ENCODE measurements around the gene ABLIM2.
"Not testable (repeated sequence)": the region's sequence is repeated elsewhere in the genome, so short reads cannot be mapped to it uniquely, and the experiment has no call there.

ABLIM2 gene

DNA sequence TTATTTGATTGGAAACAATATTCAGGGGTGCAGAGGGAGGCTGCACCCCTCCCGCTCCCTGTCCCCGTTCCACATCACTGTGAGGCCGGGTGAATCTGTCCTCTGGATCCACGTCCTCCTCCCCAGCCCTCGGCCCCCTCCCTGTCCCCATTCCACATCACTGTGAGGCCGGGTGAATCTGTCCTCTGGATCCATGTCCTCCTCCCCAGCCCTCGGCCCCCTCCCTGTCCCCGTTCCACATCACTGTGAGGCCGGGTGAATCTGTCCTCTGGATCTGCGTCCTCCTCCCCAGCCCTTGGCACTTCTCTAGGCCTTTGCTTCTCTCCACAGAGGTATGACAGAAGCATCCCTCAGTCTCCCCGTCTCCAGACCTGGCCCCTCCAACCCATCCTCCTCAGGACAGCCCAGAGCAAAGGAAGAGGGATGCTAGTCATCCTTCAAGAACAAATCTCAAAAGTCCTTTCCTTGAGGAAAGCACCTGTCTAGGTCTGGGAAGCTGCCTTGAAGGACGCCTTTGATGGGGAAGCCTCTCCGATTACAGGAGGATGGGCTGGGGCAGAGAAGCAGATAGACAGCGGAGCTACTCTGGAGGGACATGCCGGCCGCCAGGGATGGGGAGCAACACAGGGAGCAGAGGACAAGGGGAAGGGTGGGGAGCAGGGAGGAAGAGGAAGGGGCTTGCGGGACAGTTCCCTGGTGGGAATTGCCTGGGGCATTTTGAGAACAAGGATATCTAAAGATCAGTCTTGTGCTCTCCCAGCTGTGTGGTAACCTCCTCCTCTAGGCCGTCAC is 208.1 kb downstream of the ABLIM2 start:
- no peak for DNase-seq

DNA sequence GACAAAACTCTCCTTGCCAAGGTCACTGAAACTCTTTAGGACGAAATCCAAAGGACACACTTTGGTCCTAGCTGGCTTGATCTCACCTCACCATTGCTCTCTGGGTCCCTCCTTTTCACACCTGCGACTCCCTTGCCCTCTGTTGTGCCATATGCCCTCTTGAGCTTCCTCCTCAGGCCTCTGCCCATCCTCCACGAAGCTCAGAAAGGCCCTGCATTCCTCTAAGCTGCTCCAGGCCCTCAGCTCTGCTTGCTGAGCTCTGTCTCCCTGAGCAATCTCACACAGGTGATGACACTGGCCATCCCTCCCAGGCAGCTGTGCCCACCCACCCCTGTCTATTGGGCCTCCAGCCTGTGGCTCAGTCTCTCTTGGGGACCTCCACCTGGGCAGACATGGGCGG is 208.9 kb downstream of the ABLIM2 start:
- no peak for DNase-seq

DNA sequence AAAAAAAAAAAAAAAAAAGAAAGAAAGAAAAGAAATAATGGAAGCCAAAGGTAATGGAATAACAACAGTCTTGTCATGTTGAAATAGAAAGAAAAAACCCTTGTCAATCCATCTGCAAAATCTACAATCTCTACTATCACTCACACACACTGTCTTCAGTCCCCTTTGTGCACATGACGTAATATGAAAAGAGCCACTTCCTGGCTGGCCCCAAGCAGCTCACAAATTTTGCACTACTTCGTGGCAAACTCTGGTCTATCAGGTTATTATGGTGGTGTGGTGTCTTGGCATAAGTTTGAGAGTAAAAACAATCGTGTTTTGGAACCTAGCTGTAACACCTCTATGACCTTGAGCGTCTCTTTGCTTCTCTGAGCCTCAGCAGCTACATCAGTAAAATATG is 210.7 kb downstream of the ABLIM2 start:
- no peak for DNase-seq

DNA sequence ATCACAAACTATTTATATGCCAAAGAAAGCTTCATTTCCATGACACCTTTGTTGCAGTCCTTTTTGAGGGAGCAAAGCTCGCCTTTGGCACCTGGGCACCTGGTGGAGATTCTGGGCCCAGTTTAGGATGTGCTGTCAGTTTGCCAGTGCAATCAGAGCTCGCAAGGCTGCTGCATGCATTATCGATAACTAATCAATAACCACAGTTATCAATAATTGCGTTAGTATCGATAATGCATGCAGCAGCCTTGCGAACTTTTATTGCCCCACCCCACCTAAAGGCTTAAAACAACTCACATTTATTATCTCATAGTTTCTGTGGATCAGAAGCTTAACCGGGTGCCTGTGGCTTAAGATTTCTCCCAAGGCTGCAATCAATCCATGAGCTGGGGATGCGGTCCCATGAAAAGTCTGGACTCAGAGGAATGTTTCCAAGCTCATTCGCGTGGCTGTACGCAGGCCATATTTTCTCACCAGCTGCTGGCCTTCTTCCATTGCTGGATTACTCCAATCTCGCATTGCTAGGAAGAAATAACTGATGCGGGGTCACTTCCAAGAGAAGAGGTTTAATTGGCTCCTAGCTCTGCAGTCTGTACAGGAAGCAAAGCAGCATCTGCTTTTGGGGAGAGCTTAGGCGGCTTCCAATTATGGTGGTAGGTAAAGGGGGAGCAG is 212.8 kb downstream of the ABLIM2 start:
- DNase-seq, result no peak

DNA sequence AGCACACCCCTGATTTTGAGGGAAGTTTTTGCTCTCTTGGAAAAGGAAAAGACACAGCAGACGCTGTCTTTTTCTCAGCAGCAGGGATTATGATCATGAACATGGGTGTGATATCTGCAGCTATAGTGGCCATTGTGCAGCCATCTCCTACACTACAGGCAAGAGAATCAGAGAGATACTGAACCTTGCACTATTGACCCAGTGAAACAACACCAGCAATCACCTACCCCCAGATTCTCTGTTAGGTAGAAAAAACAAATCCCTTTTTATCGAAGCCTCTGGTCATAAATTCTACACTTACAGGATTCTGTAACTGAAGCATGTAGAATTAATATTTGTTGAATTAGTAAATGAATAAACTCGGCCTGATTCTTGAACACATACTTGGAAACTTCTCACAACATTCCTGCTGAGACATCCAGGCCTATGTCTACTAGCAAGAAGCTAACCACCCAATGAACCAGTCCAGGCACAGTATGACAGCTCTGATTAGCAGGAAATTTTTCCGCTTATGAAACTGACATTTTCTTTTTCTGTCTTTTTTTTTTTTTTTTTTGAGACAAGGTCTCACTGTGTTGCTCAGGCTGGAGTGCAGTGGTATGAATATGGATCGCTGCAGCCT is 213.9 kb downstream of the ABLIM2 start:
- DNase-seq, result no peak

DNA sequence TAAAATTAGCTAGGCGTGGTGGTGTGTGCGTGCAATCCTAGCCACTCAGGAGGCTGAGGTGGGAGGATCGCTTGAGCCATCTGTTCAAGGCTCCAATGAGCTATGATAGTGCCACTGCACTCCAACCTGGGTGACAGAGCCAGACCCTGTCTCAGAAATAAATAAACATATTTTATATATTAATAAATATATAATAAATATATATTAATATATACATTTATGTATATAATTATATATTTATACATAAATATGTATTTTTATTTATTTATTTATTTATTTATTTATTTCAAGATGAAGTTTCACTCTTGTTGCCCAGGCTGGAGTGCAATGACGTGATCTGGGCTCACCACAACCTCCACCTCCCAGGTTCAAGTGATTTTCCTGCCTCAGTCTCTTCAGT is 214.9 kb downstream of the ABLIM2 start:
- not testable (repeated sequence) for DNase-seq

DNA sequence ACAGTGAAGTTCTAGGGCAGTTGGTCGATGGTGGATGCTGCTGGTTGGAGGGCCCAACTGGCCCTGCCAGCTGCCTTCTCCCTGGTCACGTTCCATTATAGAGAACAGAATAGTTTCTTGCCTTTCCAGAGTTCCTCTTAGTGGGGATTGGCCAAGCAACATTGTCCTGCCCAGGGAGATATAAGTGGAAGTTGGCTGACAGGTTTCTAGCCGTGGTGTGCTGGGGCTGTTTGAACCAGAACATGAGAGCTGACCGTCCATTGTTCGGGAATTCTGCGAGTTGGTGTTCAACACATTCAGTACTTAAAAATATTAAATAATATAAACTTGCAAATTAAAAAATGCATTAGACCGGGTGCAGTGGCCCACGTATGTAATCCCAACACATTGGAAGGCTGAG is 215.4 kb downstream of the ABLIM2 start:
- DNase-seq, result no peak

DNA sequence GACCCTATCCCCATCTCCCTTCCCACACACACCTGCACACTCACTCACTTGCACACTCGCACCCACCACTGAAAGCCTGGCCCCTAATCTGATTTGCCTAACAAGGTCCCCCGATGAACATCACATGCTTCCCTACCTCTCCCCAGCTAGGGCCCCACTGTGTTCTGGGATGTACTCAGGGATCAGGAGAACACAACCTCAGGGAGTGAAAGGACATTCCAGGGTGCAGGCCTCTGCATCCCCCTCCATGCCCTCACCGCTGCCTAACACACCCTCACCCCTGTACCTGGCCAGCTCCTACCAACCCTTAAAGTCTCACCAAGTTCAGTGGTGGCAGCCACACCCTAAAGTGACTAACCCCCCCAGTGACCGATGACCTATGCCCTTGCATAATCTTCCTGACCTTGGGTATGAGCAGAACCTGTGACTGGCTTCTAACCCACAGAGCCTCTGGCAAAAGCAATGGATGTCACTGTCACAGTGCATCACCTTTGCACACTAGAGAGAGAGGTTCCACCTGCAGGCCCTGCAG is 216.6 kb downstream of the ABLIM2 start:
- DNase-seq, result no peak

DNA sequence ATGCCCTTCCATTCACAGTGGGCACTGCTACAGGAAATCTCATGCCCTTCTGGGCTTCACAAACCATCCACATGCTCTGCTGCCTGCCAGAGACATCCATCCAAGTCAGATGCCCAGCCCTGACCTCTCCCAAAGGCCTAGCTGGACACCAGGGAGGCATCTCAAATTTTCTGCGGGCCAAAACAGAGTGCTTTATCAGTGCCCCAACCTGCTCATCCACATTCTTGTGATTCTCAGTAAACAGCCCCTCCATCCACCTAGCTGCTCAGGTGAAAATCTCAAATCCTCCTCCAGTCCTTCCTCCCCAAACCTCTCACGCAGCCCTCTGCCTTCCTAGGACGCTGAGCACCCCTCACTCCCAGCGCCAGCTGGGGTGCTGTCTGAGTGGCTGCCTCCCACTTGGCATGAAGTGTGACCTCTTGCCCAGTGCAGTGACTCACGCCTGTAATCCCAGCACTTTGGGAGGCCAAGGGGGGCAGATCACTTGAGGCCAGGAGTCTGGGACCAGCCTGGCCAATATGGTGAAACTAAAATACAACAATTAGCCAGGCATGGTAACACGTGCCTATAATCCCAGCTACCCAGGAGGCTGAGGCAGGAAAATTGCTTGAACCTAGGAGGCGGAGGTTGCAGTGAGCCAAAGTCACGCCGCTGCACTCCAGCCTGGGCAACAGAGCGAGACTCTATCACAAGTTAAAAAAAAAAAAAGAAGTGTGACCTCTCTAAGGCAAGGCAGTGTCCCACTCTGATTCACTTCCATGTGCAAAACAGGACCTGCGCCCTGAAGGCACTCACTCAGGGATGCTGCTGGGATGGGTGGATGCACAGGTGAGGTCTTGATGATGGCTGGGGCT is 217.3 kb downstream of the ABLIM2 start:
- no peak for DNase-seq

DNA sequence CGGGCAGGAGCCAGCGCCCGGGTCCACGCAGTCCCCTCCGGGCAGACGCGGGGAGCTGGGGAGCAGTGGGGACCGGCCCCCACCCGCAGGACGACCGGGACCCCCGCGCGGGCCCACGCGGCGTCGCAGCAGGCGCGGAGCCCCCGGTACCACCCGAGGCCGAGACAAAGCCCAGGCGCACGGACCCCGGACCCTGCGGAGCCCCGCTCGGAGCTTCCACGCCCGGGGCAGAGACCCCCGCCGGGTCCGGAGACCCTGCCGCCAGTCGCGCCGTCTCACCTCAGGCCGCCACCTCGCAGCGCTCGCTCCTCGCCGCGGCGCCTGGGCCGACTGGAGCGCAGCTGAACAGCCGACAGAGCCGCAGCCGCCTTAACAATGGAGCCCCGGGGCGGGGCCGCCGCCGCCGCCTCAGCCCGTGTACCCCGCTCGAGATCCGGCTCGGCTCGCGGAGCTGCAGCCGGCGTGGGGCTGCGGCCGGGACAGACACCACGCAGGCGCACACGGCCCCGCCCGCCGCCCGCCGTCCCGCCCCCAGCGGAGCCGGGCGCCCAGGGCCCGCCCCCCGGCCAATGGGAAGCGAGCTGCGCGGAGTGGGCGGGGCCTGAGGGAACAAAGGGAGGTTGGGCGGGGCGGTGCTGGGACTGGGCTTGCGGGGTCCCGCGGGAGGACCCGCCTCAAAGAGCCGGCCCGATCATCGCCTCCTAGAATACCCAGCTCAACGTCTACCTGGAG is 219.1 kb downstream of the ABLIM2 start, which contains the start of gene AFAP1:
Gene AFAP1 (minus strand): TSS at position 485 of the 732 bp plus-strand sequence. CDS start 67,783 bp downstream, outside the sequence.
- DNase-seq, result peak; percentile 85

DNA sequence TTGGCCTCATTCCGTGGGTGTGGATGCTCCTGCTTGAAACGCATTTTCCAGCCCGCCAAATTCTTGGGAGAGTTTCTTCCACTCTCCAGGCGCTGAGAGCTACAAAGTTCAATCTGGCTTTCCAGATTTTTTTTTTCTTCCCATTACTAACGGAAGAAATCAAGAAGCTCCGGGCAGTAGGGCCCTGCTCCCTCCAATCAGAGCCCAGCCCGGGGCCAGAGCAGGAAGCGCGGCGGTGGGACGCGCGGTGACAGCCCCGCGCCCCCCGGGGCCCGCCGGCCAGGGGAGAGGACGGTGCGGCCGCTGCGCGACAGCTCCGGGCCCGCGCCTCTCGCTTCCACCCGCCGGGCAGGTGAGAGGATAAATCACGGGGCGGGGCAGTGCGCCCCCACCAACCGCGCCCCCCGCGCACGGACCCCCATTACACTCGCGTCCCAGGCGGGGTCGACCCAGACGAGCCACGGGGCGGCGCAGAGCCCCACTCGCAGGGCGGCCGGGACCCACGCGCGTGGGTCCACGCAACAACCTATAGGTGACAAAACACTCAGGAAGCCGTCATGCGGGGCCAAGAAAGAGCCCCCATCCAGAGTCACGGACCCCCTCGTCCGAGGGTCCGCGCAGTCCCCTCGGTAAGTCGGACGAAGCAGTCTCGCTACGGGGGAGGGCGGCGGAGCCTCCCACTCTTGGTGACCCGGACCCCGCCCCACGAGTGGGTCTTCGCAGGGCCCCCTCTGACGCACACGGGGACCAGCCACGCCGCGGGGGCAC is 219.8 kb downstream of the ABLIM2 start:
- DNase-seq, result no peak

DNA sequence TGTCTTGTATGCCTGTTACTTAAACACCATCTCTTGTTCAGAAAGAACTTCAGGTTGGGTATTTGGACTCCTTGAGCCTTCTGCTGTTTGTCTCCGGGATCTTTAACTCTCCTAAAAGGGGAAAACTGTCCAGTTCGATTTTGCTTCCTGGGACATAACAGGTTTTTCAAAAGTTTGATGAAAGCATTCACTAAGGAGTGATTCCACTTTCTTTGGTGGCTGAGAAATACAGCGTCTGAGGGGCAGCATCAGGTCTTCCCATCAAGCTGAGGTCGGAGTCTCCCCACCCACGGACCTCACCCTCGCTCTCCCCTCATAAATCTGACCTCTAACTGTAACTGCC is 220.4 kb downstream of the ABLIM2 start:
- no peak for DNase-seq

DNA sequence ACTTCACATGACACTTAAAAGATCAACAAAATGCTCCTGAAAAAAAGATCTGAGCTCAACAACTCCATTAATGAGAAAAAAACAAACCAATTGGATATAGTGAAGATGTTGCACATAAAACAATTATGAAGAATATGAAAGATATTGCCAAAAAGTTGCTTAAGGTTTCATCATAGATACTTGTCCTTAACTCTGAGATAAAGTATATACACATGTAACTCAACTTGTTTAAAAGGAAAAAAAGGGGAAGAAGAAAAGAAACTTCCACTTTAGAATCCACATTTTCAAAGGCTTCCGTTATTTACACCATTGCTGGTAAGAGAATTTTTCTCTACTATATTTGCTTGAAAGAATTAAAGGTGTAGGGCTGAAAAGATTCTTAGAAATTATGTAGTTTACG is 221.6 kb downstream of the ABLIM2 start:
- no peak for DNase-seq

DNA sequence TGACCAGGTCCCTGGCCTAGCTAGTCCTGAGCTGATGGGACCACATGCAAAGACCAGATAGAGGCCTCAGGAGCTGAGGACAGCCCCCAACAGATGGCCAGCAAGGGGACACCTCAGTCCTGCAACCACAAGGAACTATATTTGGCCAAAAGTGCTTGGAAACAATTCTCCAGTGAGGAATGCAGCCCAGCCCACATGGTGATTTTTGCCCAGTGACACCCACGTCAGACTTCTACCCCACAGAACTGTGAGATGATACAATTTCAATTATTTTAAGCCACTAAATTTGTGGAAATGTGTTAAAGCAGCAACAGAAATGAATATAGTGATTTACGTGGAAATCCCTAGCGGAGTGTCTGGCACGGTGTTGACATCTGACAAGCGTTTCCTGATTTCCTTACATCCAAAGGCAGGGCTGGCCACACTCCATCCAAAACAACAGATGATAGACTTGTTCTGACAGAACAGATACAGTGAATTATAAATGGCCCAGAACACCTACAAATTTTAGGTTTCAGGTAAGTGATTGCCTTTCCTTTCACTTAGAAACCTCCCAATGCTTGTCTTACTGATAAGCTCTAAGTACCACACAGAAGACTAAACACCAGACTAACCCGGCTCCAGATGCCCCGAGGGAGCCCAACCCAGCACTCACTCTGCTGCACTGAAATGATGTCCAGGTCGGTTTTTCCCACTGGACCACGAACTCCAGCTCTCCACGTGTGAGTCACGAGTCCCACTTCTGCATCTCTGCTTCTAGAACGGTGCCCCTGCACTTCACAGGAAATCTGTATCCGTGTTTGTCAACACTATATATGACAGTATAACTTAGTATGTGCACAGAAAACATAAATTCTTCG is 224.7 kb downstream of the ABLIM2 start:
- no peak for DNase-seq

DNA sequence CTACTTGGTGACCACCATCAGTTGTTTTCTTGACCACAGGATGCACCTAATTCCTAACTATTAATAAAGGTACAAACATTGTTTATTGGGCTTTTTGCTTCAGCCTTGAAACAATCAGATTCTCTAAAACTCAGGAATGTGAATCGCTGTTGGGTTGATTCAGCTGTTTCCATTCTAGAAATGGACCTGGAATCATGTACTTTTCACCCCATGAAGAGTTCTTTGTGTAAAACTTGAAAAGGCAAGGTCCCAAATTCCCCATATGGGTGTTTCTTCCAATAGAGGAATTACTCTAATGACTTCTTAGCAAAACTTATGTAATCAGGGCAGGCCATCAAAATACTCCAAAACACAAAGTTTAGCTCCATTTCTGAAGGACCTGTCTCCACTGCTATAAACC is 226.3 kb downstream of the ABLIM2 start:
- DNase-seq, result no peak

DNA sequence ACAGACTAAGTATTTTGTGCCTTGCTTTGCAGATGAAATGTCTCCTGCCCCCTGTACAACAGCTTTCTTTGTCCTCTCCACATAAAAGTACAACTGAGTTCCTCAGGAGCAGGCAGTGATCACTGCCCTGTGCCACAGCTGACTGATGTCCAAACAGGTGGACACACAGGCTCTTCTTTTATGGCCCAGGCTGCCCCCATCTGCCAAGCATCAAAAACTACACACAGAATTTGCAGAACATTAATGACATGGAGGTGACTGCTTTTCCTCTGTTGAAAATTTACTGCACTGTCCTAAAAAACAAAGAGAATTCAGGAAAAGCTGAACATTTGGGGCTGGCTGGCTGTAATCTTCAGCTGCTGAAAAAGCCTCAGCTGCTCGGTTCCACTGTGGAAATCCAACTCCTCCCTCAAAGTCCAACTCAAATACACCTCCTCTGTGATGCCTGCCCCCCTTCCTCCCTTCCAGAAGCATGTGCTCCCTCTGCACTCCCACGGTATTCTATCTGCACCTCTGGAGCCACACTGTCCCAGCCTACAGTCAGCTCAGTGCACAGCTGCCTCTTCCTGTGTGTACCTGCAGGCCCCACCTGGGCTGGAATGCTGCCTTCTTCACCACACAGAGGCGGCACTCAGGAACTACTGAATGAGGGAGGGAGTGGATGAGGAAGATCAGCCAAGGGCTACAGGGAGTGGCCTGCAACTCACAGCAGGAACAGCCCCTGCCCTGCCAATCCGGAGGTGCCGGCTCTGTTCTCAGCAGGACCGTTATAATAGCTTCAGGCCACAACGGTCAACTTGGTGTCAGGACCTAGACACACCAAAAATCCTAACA is 229.3 kb downstream of the ABLIM2 start:
- DNase-seq, result no peak

DNA sequence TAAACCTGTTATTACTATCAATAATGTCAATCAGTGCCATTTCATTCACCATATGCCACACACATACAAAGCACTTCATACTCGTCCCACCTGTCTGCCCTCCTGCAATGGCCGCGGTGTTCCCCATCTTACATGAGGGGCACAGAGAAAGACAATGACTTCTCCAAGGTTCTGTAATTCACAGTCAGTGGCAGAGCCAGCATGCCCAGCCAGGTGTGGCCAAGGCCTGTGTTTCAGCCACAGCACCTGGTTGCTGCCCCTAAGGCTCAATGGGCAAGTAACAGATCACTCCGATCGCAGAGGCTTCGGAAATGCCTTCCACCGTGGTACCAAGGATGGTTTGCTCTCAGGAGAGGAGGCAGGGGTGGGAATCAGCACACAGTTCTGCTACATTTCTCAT is 229.9 kb downstream of the ABLIM2 start:
- no peak for DNase-seq

DNA sequence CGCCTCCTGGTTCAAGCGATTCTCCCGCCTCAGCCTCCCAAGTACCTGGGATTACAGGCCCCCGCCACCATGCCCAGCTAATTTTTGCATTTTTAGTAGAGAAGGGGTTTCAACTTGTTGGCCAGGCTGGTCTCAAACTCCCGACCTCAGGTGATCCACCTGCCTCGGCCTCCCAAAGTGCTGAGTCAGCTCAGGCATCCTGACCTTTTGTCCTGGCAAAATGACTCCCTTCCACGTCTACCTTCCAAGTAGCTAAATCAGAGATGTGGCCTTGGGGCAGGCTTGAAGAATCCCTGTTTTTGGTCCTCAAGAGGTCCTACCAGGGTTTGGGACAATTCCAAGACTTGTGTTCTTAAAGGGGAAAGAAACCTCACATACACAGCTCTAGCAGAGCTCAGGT is 231.8 kb downstream of the ABLIM2 start:
- DNase-seq, result no peak

DNA sequence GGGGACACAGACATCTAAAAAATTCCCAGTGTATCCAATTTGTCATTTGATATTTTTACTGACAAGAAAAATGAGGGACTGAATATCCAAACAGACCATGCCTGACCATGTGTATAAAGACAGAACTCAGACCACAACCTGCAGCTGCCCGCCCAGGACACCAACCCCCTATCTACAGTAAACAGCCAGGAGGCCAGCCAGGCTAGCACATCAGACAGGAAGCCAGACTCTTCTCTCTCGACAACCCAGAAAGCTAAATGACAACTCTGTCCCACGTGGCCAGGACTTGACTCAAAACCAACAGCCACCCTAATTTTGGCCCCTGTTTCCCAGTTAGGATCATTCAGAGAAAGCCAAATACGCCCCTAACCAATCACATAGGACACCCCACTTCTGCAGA is 234.0 kb downstream of the ABLIM2 start:
- DNase-seq, result no peak

All from activated CD4-positive, alpha-beta T cell treated with anti-CD3 and anti-CD28 coated beads, Interleukin-2, amount 50 U/mL, for 16 hours (primary cell).